Measurements from ENCODE around the gene SRGAP3. TPM values are rescaled to one million over a fixed set of nuclear protein-coding genes. Genes with fewer than 3 reads are reported as not detected.

The SRGAP3 gene
- total and polyA plus RNA-seq, 7 donors = 0.69 to 7.7 (median 5.8) TPM

GRCh38 chr3:9026320-9027045 is 223.0 kb downstream of the SRGAP3 start:
- H3K36me3 ChIP-seq = no peaks in the 10 kb centered on the region
- no peak for TF ChIP-seq EP300 (IDR thresholded peaks at IDR 0.05)
- TF ChIP-seq POLR2AphosphoS5 (IDR thresholded peaks at IDR 0.05) = no peak
- TF ChIP-seq POLR2A (IDR thresholded peaks at IDR 0.05) = no peak
- no peak for TF ChIP-seq CTCF (IDR thresholded peaks at IDR 0.05)
- no peak overlapping the region for H3K4me3 ChIP-seq
- no peaks in the 10 kb centered on the region for H3K9me3 ChIP-seq
- no peaks in the 10 kb centered on the region for H3K27me3 ChIP-seq
- DNase-seq = no peak
- H3K4me1 ChIP-seq = peaks cover 0 to 16% (median 15%) of the 10 kb centered on the region in 4 donors
- no peak overlapping the region for H3K27ac ChIP-seq
- WGBS, 2 donors = 90 to 92% methylated on average over 7 of the region's 7 CpGs
- intact Hi-C loops (cut with DNase I) = no loop called here

GRCh38 chr3:9024341-9024740 is 225.1 kb downstream of the SRGAP3 start:
- Histone ChIP-seq H3K4me3 (no peak overlapping the region), H3K9me3 (no peaks in the 10 kb centered on the region), H3K27ac (no peak overlapping the region), H3K36me3 (no peaks in the 10 kb centered on the region), H3K4me1 (peaks cover 0 to 16% (median 15%) of the 10 kb centered on the region in 4 donors), H3K27me3 (no peaks in the 10 kb centered on the region)
- no peak for DNase-seq
- intact Hi-C loops (cut with DNase I) = no loop called here
- WGBS, 2 donors = 90 to 94% methylated on average over 2 of the region's 2 CpGs
- no peak for TF ChIP-seq POLR2AphosphoS5 (IDR thresholded peaks at IDR 0.05)
- TF ChIP-seq POLR2A (IDR thresholded peaks at IDR 0.05) = no peak

GRCh38 chr3:9023226-9023590 is 226.2 kb downstream of the SRGAP3 start:
- peaks cover 0 to 10% (median 9%) of the 10 kb centered on the region in 4 donors for H3K4me1 ChIP-seq
- intact Hi-C loops (cut with DNase I) = no loop called here

GRCh38 chr3:9022305-9023225 is 226.9 kb downstream of the SRGAP3 start:
- H3K27me3 ChIP-seq = no peaks in the 10 kb centered on the region
- no peaks in the 10 kb centered on the region for H3K9me3 ChIP-seq
- no peaks in the 10 kb centered on the region for H3K36me3 ChIP-seq
- H3K27ac ChIP-seq = no peak overlapping the region
- intact Hi-C loops (cut with DNase I) = no loop called here
- DNase-seq = no peak
- WGBS, 2 donors = 90 to 91% methylated on average over 15 of the region's 15 CpGs
- H3K4me3 ChIP-seq = no peak overlapping the region
- TF ChIP-seq CTCF (IDR thresholded peaks at IDR 0.05) = no peak
- TF ChIP-seq POLR2AphosphoS5 (IDR thresholded peaks at IDR 0.05) = no peak
- no peak for TF ChIP-seq EP300 (IDR thresholded peaks at IDR 0.05)
- no peak for TF ChIP-seq POLR2A (IDR thresholded peaks at IDR 0.05)
- H3K4me1 ChIP-seq = peaks cover 0 to 3% (median 2%) of the 10 kb centered on the region in 4 donors

More at GRCh38 chr3:9023226-9023590, 226.2 kb downstream of the SRGAP3 start:
- Histone ChIP-seq H3K4me3 (no peak overlapping the region), H3K27me3 (no peaks in the 10 kb centered on the region), H3K36me3 (no peaks in the 10 kb centered on the region), H3K9me3 (no peaks in the 10 kb centered on the region), H3K27ac (no peak overlapping the region)
- TF ChIP-seq POLR2AphosphoS5 (IDR thresholded peaks at IDR 0.05) = no peak
- TF ChIP-seq CTCF (IDR thresholded peaks at IDR 0.05) = no peak
- TF ChIP-seq EP300 (IDR thresholded peaks at IDR 0.05) = no peak
- no peak for TF ChIP-seq POLR2A (IDR thresholded peaks at IDR 0.05)
- WGBS, 2 donors = 88 to 98% methylated on average over 1 of the region's 1 CpG
- no peak for DNase-seq
